Measurements from ENCODE around the gene SMTNL1. TPM values are rescaled to one million over a fixed set of nuclear protein-coding genes. Genes with fewer than 3 reads are reported as not detected.
A peak's percentile ranks its signal among the peaks of the same experiment; 100 is the strongest.

Gene SMTNL1
- total RNA-seq, 1 experiment from 2014 or later = 0.26 TPM

DNA sequence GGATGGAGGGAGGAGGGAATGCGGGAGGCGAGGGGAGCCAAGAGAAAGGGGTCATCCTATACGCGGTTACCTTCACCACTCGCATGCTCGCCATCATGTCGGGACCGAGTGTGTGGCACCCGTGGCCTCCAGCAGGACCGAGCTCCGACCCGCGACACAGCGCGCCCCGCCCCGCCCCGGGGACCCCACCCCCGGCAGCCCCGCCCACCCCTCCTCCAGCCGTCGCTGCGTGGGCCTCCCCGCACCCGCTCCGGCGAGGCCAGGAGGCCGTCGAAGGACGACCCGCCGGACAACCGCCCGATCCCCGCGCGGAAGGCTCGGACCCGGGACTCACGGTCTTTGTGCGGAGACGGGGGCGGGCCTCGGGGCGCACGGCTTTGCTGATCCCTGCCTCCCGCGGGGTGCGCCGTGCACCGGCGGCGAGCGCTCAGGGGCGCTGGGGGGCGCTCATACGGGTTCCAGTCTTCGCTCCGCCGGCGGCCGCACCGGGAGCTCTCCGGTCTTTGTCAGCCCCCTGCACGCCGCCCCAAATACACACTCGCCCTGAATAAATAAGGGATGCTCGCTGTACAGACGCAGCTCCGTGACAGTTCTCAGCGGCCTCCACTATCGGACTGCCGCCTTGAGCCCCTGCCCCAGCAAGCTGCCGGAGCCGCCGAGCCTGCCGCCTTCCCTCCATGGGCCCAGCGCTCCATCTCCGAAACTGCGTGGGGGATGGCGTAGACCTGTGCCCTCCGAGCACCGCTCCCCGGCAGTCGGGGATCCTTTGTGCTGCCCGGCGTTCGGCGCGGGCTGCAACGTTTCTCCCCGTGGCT is 30.3 kb downstream of the SMTNL1 start, which contains the start of gene UBE2L6:
TSS of gene UBE2L6 (minus strand) at position 158 of the 815 bp plus-strand sequence. CDS start at position 97, 61 bp downstream.
- DNase-seq (ENCODE audit: low spot score) = peak; percentile 91
- POLR2A ChIA-PET = interaction anchor here (0.7 to 4.6 kb wide), 10 partner anchors 21 to 100 kb away, joined by 3 to 43 read pairs (median 5); partner anchors contain the start of genes SERPING1 and YPEL4
- TF ChIP-seq STAT6 (CRISPR knock-in tag; conservative IDR thresholded peaks at IDR 0.05; ENCODE audit: low read depth) = no peak
- TF ChIP-seq OVOL2 (CRISPR knock-in tag; IDR thresholded peaks at IDR 0.05; ENCODE audit: borderline replicate concordance) = no peak
- peak; percentile 49 for TF ChIP-seq SP1 (CRISPR knock-in tag; conservative IDR thresholded peaks at IDR 0.05)
- TF ChIP-seq ZNF121 (CRISPR knock-in tag; IDR thresholded peaks at IDR 0.05) = no peak
- TF ChIP-seq, protein P1, sequence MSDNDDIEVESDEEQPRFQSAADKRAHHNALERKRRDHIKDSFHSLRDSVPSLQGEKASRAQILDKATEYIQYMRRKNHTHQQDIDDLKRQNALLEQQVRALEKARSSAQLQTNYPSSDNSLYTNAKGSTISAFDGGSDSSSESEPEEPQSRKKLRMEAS (CRISPR knock-in tag; IDR thresholded peaks at IDR 0.05) = peak; percentile 78; the same call in 1 of the 2 replicates
- TF ChIP-seq ZNF671 (CRISPR knock-in tag; IDR thresholded peaks at IDR 0.05) = no peak
- TF ChIP-seq, protein P2, sequence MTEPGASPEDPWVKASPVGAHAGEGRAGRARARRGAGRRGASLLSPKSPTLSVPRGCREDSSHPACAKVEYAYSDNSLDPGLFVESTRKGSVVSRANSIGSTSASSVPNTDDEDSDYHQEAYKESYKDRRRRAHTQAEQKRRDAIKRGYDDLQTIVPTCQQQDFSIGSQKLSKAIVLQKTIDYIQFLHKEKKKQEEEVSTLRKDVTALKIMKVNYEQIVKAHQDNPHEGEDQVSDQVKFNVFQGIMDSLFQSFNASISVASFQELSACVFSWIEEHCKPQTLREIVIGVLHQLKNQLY (CRISPR knock-in tag; IDR thresholded peaks at IDR 0.05) = no peak
- TF ChIP-seq ZNF416 (CRISPR knock-in tag; IDR thresholded peaks at IDR 0.05) = 0 out of 2 replicates have a peak, but pooled peaks have one; percentile 46
- TF ChIP-seq, protein P3, sequence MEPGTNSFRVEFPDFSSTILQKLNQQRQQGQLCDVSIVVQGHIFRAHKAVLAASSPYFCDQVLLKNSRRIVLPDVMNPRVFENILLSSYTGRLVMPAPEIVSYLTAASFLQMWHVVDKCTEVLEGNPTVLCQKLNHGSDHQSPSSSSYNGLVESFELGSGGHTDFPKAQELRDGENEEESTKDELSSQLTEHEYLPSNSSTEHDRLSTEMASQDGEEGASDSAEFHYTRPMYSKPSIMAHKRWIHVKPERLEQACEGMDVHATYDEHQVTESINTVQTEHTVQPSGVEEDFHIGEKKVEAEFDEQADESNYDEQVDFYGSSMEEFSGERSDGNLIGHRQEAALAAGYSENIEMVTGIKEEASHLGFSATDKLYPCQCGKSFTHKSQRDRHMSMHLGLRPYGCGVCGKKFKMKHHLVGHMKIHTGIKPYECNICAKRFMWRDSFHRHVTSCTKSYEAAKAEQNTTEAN (CRISPR knock-in tag; IDR thresholded peaks at IDR 0.05) = peak; percentile 57; the same call in 1 of the 2 replicates
- 0 out of 2 replicates have a peak, but pooled peaks have one; percentile 24 for TF ChIP-seq ESRRA (CRISPR knock-in tag; IDR thresholded peaks at IDR 0.05; ENCODE audit: borderline replicate concordance)
- no peak for TF ChIP-seq NR1H2 (CRISPR knock-in tag; IDR thresholded peaks at IDR 0.05)
- no peak for TF ChIP-seq ZNF263 (CRISPR knock-in tag; IDR thresholded peaks at IDR 0.05; ENCODE audit: low read depth)
- TF ChIP-seq SMAD4 (CRISPR knock-in tag; IDR thresholded peaks at IDR 0.05) = no peak
- no peak for TF ChIP-seq ZNF219 (CRISPR knock-in tag; IDR thresholded peaks at IDR 0.05; ENCODE audit: borderline replicate concordance)
- TF ChIP-seq CREM (CRISPR knock-in tag; IDR thresholded peaks at IDR 0.05) = no peak
- no peak for TF ChIP-seq ZMAT4 (CRISPR knock-in tag; IDR thresholded peaks at IDR 0.05)
- no peak for TF ChIP-seq NFE2L1 (CRISPR knock-in tag; IDR thresholded peaks at IDR 0.05)
- no peak for TF ChIP-seq CTCF (IDR thresholded peaks at IDR 0.05)
- TF ChIP-seq HMGXB4 (CRISPR knock-in tag; IDR thresholded peaks at IDR 0.05) = peak; percentile 91
- TF ChIP-seq, protein P4, sequence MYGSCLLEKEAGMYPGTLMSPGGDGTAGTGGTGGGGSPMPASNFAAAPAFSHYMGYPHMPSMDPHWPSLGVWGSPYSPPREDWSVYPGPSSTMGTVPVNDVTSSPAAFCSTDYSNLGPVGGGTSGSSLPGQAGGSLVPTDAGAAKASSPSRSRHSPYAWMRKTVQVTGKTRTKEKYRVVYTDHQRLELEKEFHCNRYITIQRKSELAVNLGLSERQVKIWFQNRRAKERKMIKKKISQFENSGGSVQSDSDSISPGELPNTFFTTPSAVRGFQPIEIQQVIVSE (CRISPR knock-in tag; IDR thresholded peaks at IDR 0.05; ENCODE audit: borderline replicate concordance) = no peak
- no peak for TF ChIP-seq RORB (CRISPR knock-in tag; IDR thresholded peaks at IDR 0.05)
- no peak for TF ChIP-seq CBFB (CRISPR knock-in tag; IDR thresholded peaks at IDR 0.05; ENCODE audit: low read depth)
- TF ChIP-seq TP53 (CRISPR knock-in tag; IDR thresholded peaks at IDR 0.05) = peak; percentile 82; the same call in 1 of the 2 replicates
- TF ChIP-seq ZBTB21 (CRISPR knock-in tag; IDR thresholded peaks at IDR 0.05; ENCODE audit: borderline replicate concordance) = no peak
- 0 out of 2 replicates have a peak, but pooled peaks have one; percentile 37 for TF ChIP-seq FOXK1 (CRISPR knock-in tag; IDR thresholded peaks at IDR 0.05)

More for the DNA sequence above, 30.3 kb downstream of the SMTNL1 start, which contains the start of gene UBE2L6:
- H3K9me3 Mint-ChIP-seq = no peaks in the 10 kb centered on the region
- H3K36me3 Mint-ChIP-seq = no peaks in the 10 kb centered on the region
- peak within 1 kb of the TSS; percentile 89 for H3K27ac Mint-ChIP-seq
- peak within 1 kb of the TSS; percentile 95 for H3K4me3 Mint-ChIP-seq
- H3K27me3 Mint-ChIP-seq (ENCODE audit: low read depth) = peaks cover 7% of the 10 kb centered on the region
- CTCF ChIA-PET = interaction anchor here (0.5 to 9.3 kb wide), 36 partner anchors 9 to 222 kb away, joined by 3 to 363 read pairs (median 4); partner anchors contain the start of genes RTN4RL2, SERPING1 and YPEL4
- peak; percentile 82 for ATAC-seq
- peaks cover 28% of the 10 kb centered on the region for H3K4me1 Mint-ChIP-seq

Measured in WTC11 (cell line).